SH-SY5Y (cell line): ENCODE data around the gene AMER3.

Experiments
- GATA2 ChIP-seq: IDR thresholded peaks from 2 replicates; pipeline ENCODE4 v1.6.1; 2011; ENCODE audit warnings: mild to moderate bottlenecking, low read depth, low read length
- GATA3 ChIP-seq: IDR thresholded peaks from 2 replicates; pipeline ENCODE4 v1.6.1; 2011; ENCODE audit warnings: low read depth, mild to moderate bottlenecking, low read length, moderate library complexity

DNA sequence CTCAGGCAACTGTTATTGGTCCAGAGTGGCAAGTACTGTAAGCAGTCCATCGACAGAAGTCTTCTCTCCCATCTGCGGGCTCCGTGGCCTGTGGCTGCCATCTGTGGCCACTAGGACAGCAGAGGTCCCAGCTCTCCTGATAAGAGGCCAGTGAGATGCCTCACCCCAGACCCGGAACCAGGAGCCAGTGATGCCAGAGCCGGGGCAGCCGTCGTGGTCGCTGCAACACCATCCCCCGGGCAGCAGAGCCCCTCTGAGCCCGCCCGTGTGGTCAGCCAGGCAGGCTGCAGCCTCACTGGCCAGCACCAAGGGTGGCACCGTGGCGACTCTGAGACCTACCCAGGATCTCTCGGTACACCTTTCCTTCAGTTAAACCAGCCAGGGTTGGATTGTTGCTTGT lies 17.7 kb upstream of the AMER3 start:
- no peak for TF ChIP-seq GATA3
- no peak for TF ChIP-seq GATA2
